ENCODE data around the gene SLC25A47.

The SLC25A47 gene

DNA sequence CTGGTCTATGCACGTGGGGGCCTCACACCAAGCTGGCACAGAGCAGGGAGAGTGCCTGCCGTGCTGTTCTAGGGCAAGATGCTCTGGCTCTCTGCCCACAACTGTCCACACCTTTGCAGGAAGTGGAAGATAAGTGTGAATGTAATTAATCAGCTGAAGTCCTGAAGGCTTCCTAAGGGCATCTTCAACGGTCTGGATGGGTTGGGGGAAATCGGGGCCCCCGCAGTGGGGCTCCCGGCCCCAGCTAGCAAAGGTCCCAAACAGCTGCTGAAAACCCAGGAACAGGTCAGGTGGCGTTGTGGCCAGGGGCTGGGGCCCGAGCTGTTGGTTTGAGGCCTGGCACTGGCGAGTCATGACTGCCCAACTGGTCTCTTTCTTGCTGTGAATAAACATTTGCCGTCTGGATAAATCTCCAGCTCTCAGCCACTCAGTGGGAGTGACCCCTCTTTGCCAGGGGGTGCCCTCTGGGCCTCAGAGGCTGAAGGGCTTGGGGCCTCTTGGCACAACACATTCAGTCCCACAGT, 10.2 kb upstream of the SLC25A47 start:
- POLR2A ChIA-PET, result no interaction called here
- CTCF ChIA-PET, result interaction anchor here (0.9 to 2.0 kb wide), 5 partner anchors 13 to 89 kb away, joined by 3 to 10 read pairs (median 3); no protein-coding TSS in a partner anchor
- no peak for DNase-seq (ENCODE audit: extremely low spot score)

DNA sequence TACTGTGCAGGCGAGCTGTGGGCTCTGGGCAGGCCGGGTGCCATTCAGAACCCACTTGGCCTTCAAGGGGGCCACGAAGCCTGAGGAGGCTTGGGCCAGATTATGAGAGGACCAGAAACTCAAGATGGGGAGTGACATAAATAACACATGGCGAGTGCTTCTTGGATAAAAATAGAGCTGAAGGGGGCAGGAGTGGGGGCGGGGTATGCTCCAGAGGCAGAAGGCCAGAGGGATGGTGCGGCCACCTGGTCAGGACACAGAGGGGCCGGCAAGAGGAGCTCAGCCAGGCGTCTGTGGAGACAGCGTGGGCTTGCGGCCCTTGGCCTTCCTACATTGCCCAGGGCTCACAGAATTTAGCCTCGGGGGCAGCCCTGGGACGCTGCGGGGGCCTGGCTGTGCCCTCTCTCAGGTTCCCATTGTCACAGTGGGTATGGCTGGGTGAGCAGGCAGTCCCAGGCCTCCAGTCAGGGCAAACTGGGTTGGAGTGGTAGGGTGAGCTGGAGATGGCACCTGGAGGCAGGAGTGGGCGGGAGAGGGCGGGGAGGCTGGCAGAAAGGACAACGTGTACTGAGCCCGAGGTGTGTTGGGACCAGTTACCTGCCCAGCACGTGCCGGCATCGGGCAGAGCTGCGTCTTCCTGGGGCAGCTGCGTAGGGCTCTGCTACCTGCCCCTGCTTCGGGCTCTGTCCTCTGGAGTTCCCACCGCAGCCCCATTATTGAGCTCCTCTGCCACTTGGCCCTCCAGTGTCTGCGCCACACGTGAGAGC, 9.5 kb upstream of the SLC25A47 start:
- CTCF ChIA-PET, result interaction anchor here (0.9 to 2.5 kb wide), 6 partner anchors 11 to 90 kb away, joined by 3 to 10 read pairs (median 6); no protein-coding TSS in a partner anchor
- POLR2A ChIA-PET, result interaction anchor here (0.6 kb wide), 1 partner anchor 72 kb away, joined by 5 read pairs; no protein-coding TSS in a partner anchor
- TF ChIP-seq, protein P1, sequence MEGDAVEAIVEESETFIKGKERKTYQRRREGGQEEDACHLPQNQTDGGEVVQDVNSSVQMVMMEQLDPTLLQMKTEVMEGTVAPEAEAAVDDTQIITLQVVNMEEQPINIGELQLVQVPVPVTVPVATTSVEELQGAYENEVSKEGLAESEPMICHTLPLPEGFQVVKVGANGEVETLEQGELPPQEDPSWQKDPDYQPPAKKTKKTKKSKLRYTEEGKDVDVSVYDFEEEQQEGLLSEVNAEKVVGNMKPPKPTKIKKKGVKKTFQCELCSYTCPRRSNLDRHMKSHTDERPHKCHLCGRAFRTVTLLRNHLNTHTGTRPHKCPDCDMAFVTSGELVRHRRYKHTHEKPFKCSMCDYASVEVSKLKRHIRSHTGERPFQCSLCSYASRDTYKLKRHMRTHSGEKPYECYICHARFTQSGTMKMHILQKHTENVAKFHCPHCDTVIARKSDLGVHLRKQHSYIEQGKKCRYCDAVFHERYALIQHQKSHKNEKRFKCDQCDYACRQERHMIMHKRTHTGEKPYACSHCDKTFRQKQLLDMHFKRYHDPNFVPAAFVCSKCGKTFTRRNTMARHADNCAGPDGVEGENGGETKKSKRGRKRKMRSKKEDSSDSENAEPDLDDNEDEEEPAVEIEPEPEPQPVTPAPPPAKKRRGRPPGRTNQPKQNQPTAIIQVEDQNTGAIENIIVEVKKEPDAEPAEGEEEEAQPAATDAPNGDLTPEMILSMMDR (IDR thresholded peaks at IDR 0.05; ENCODE audit: control extremely low read depth, extremely low read depth, low read depth, missing control alignments), result no peak
- DNase-seq (ENCODE audit: extremely low spot score), result no peak

More for the DNA sequence above, 10.2 kb upstream of the SLC25A47 start:
- TF ChIP-seq, protein P1 (IDR thresholded peaks at IDR 0.05; ENCODE audit: control extremely low read depth, extremely low read depth, low read depth, missing control alignments), result no peak

DNA sequence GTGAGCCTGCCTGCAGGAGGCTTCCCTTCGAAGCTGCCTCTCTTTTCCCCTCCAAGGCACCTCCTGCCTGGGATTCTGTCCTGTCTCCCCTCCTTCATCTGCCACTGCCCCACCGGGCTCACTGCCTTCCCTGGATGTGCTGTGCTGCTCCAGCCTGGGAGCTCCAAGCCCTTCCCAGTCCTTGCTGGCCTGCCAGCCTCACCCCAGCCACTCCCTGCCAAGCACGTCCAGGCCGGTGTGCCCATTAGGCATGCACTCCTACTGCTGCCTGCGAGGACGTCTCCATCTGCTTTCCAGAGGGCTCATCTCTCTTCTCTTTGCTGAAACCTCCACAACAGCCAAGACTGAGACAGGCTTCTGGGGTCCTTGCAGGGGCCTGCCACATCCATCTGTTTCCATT, 8.4 kb upstream of the SLC25A47 start:
- no peak for DNase-seq (ENCODE audit: extremely low spot score)
- ChIA-PET CTCF (interaction anchor here (1.5 to 2.5 kb wide), 2 partner anchors 12 to 47 kb away, joined by 6 to 7 read pairs; no protein-coding TSS in a partner anchor), POLR2A (no interaction called here)
- TF ChIP-seq, protein P1 (IDR thresholded peaks at IDR 0.05; ENCODE audit: control extremely low read depth, extremely low read depth, low read depth, missing control alignments), result no peak

DNA sequence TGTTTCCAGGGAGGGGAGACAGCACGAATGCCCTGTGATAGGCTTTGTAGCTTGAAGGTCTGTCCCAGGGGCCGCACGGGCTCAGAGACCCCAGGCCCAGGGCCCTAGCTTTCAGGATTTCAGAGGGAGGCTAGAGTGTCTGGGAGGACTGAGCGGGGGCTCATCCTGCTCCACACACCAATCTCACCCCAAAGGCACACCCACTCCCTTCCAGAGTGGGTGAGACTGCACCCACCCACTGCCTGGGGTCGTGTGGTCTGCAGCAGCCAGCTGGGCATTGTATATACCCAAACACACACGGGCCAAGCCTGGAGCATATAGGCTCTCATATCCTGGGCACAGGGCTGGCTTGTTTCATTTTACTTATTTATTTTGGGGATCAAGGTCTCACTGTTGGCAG, 5.8 kb upstream of the SLC25A47 start:
- DNase-seq (ENCODE audit: extremely low spot score), result no peak
- TF ChIP-seq, protein P1 (IDR thresholded peaks at IDR 0.05; ENCODE audit: control extremely low read depth, extremely low read depth, low read depth, missing control alignments), result no peak
- CTCF ChIA-PET, result interaction anchor here (0.6 to 3.3 kb wide), 4 partner anchors 9 to 35 kb away, joined by 3 to 16 read pairs (median 6); no protein-coding TSS in a partner anchor
- POLR2A ChIA-PET, result no interaction called here

DNA sequence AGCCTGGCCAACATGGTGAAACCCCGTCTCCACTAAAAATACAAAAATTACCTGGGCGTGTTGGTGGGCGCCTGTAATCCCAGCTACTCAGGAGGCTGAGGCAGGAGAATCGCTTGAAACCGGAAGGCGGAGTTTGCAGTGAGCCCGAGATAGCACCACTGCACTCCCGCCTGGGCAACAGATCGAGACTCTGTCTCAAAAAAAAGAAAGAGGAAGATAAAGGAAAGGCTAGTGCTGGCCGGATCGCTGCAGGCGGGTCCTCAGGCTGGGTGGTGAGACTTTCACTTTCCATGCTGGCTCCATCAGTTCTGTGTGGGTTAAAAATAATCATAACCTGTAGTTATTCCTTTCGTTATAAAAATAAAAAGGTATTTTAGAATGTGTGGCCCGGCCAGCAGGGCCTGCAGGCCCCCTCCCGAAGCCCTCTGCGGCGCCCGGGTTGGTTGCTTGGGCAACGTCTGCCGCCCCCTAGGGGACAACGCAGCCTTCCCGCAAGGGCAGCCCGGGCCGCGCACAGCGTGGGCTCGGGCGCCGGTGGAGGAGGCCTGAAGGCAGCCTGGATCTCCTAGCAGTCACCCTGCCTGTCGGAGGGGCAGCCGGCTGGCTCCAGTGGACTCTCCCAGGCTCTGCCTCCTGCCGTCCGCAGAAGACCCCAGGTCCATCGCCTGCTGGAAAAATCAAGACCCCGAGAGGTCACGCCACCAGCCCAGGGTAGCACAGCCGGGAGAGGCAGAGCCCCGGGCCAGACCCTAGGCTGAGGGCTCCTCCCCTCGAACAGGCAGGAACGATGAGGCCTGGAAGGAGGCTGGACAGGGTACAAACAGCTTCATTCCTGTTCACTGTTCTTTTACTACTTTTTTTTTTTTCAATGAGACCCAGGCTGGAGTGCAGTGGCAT, 5.0 kb upstream of the SLC25A47 start:
- TF ChIP-seq, protein P1 (IDR thresholded peaks at IDR 0.05; ENCODE audit: control extremely low read depth, extremely low read depth, low read depth, missing control alignments), result peak; percentile 79
- ChIA-PET CTCF (interaction anchor here (0.6 to 3.3 kb wide), 11 partner anchors 8 to 72 kb away, joined by 3 to 16 read pairs (median 5); no protein-coding TSS in a partner anchor), POLR2A (interaction anchor here (0.6 kb wide), 1 partner anchor 168 kb away, joined by 3 read pairs; no protein-coding TSS in a partner anchor)
- peak; percentile 83 for DNase-seq (ENCODE audit: extremely low spot score)

Data from GM10248 (cell line).